Ascending aorta (tissue), 2 donors: ENCODE measurements around the gene NID2. TPM values are rescaled to one million over a fixed set of nuclear protein-coding genes. Genes with fewer than 3 reads are reported as not detected.

Source experiments
- DNase-seq, 2 donors: peaks; one replicate each; pipeline ENCODE4 v3.0.0-alpha.2; 2019; ENCODE audit warnings: low spot score in 2 of 2
- H3K27ac ChIP-seq, 2 donors: fragments of 200-600 bp; sonication (generic); one replicate each; pipeline ENCODE4 v1.5.1; 2016 to 2017; ENCODE audit warnings: mild to moderate bottlenecking in 1 of 2
- H3K27me3 ChIP-seq: fragments of 200-600 bp; sonication (generic); one replicate; pipeline ENCODE4 v1.5.1; 2017
- H3K36me3 ChIP-seq, 2 donors: fragments of 200-600 bp; sonication (generic); one replicate each; pipeline ENCODE4 v1.5.1; 2016
- H3K4me1 ChIP-seq, 2 donors: fragments of 200-600 bp; sonication (generic); one replicate each; pipeline ENCODE4 v1.5.1; 2016 to 2017; ENCODE audit warnings: mild to moderate bottlenecking in 1 of 2
- H3K4me3 ChIP-seq, 2 donors: fragments of 200-600 bp; sonication (generic); one replicate each; pipeline ENCODE4 v1.5.1; 2016 to 2017; ENCODE audit warnings: mild to moderate bottlenecking in 1 of 2
- H3K9me3 ChIP-seq, 2 donors: fragments of 200-600 bp; sonication (generic); one replicate each; pipeline ENCODE4 v1.5.1; 2016
- intact Hi-C: fragments of 100-400 bp; cut with DNase I; formaldehyde crosslinking; loops from one replicate; pipeline ENCODE4 v1.15.1; 2023
- total RNA-seq: library from RNA; depleted of rRNA; stranded (reverse); fragments of >200 nt; gene quantifications from one replicate; pipeline ENCODE4 v1.1.0, GENCODE V29; 2016
- TF ChIP-seq, protein P1 (sequence below), 3 experiments: fragments of 200-600 bp in 2 of 3; fragments of 450-650 bp in 1 of 3; sonication (generic) in 2 of 3; IDR thresholded peaks; one replicate each; pipeline ENCODE4 v1.5.1; 2016 to 2019; ENCODE audit warnings: antibody characterized with exemption in 3 of 3, mild to moderate bottlenecking in 1 of 3, moderate library complexity in 1 of 3

The NID2 gene
- total RNA-seq, 1 donor from 2014 or later, result 12.2 TPM

DNA sequence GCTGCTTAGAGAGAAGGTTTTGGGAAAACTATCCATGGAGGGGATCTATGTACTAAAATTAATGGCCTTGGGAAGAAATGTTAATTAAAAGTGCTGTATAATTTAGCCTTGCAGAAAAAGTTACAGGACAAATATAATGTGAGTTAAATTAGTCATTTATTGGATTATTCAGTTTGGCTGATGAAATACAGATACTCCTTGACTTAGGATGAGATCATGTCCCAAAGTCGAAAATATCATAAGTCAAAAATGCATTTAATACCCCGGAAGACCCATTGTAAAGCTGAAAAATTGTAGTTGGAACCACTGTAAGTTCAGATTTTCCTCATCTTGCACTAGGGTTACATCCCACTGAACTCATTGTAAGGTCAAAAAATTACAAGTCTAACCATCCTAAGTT is 69.8 kb downstream of the NID2 start:
- peaks cover 0 to 6% of the 10 kb centered on the region in 2 donors for H3K4me1 ChIP-seq
- no peak overlapping the region for H3K27ac ChIP-seq
- H3K9me3 ChIP-seq, result no peaks in the 10 kb centered on the region
- H3K27me3 ChIP-seq, result no peaks in the 10 kb centered on the region
- DNase-seq, result no peak
- intact Hi-C loops, result no loop called here
- TF ChIP-seq, protein P1, sequence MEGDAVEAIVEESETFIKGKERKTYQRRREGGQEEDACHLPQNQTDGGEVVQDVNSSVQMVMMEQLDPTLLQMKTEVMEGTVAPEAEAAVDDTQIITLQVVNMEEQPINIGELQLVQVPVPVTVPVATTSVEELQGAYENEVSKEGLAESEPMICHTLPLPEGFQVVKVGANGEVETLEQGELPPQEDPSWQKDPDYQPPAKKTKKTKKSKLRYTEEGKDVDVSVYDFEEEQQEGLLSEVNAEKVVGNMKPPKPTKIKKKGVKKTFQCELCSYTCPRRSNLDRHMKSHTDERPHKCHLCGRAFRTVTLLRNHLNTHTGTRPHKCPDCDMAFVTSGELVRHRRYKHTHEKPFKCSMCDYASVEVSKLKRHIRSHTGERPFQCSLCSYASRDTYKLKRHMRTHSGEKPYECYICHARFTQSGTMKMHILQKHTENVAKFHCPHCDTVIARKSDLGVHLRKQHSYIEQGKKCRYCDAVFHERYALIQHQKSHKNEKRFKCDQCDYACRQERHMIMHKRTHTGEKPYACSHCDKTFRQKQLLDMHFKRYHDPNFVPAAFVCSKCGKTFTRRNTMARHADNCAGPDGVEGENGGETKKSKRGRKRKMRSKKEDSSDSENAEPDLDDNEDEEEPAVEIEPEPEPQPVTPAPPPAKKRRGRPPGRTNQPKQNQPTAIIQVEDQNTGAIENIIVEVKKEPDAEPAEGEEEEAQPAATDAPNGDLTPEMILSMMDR (IDR thresholded peaks at IDR 0.05), result no peak
- H3K4me3 ChIP-seq, result no peak overlapping the region
- H3K36me3 ChIP-seq, result peaks cover 28 to 56% of the 10 kb centered on the region in 2 donors

DNA sequence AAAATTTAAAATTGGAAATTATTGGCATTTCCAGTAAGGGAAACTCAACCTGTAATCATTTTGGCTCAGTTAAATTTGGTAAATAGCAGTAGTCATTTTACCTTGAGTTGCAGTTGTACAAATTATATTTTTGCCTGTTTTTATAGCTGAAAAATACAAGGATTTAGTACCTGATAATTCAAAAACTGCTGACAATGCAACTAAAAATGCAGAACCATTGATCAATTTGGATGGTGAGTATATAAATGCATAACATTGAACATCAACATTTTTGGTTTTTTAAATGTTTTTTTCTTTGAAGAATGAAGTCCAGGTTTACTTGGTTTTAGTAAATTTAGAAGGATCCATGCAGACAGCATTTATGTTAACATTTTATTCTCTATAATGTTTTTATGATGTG is 70.5 kb downstream of the NID2 start:
- TF ChIP-seq, protein P1 (IDR thresholded peaks at IDR 0.05), result no peak
- Histone ChIP-seq H3K27ac (no peak overlapping the region), H3K4me1 (peaks cover 0 to 5% of the 10 kb centered on the region in 2 donors), H3K9me3 (no peaks in the 10 kb centered on the region), H3K27me3 (no peaks in the 10 kb centered on the region), H3K36me3 (peaks cover 33 to 49% of the 10 kb centered on the region in 2 donors), H3K4me3 (no peak overlapping the region)
- DNase-seq, result no peak
- intact Hi-C loops, result no loop called here

DNA sequence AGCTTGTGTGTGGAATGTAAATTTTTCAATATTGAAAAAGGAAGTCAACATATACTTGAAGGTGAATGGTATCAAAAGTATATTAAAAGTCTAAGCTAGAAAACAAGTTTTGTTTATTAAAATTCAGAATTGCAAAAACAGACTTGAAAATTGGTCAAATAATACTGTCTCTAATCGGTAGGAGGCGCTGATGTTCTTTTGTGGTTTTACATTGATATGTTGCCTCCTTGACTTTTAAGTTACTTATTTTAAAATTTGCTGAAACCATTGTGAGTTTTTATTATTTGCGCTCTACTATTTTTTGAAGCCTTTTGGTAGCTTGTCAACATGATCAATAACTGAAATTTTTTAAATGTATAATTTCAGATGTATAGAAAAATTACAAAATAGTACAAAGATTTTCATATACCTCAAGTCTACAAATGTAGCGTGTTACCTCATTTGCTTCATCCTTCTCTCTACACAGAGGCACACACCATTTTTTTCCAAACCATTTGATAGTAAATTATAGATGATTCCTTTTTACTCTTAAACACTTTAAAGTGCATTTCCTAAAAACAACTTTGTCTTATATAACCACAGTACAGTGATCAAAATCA is 72.6 kb downstream of the NID2 start:
- no peak for DNase-seq
- no peaks in the 10 kb centered on the region for H3K4me1 ChIP-seq
- TF ChIP-seq, protein P1 (IDR thresholded peaks at IDR 0.05), result peak; percentile 63 to 78 (median 72)
- peaks cover 30 to 47% of the 10 kb centered on the region in 2 donors for H3K36me3 ChIP-seq
- H3K9me3 ChIP-seq, result no peaks in the 10 kb centered on the region
- H3K4me3 ChIP-seq, result no peak overlapping the region
- intact Hi-C loops, result loop anchor here (1.0 kb wide), 1 partner anchor 135 kb away; no protein-coding TSS in a partner anchor
- H3K27me3 ChIP-seq, result no peaks in the 10 kb centered on the region
- no peak overlapping the region for H3K27ac ChIP-seq

DNA sequence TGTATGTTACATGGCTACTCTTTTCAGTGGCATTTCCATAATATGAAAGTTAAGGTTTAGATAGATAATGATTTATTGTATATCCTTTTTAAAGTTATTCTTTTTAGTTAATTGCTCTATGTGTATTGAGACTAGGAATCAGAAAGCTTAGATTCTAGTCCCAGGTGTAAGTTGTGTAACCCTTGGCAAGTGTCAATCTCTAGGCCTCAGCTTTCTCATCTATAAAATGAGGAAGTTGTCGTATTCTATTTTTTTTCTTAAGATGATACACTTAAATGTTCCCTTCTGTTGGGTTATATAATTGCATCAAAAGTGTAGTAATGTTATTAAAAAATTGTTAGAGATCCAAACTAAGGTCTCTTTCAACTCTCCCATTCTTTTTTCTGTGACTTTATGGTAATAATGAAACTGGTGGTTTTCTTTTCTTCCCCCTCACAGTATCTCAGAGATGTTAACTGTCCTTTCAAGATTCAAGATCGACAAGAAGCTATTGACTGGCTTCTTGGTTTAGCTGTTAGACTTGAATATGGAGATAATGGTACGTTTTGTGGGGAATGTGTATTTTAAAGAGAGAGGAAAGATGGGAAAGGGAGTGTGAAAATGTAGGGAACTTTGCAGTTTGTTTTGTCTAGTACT is 75.5 kb downstream of the NID2 start:
- TF ChIP-seq, protein P1 (IDR thresholded peaks at IDR 0.05), result no peak
- Histone ChIP-seq H3K4me3 (no peak overlapping the region), H3K9me3 (no peaks in the 10 kb centered on the region), H3K27ac (no peak overlapping the region), H3K27me3 (no peaks in the 10 kb centered on the region), H3K4me1 (peaks cover 0 to 3% of the 10 kb centered on the region in 2 donors), H3K36me3 (peaks cover 21 to 22% of the 10 kb centered on the region in 2 donors)
- intact Hi-C loops, result loop anchor here (5.0 kb wide), 1 partner anchor 559 kb away; the partner anchor contains the start of genes GPR137C and TXNDC16
- no peak for DNase-seq

DNA sequence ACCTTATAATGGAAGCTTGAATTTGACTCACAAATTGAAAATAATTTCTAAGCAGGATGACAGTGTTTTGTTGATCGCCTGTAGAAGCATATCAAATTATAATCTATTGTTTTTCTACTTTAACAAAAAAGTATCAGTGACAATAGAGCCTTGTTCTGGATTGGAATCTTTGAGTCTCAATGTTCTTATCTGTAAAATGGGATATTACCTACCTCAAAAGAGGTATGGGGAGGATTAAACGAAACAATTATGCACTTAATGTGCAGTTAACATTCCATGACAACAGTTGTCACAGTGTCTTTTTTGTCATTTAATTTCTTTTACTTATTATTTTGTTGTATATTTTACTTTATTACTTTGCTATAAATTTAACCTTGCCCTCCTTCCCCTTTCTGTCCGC is 78.4 kb downstream of the NID2 start:
- no peak for DNase-seq
- H3K4me1 ChIP-seq, result peaks cover 0 to 3% of the 10 kb centered on the region in 2 donors
- H3K27ac ChIP-seq, result no peak overlapping the region
- intact Hi-C loops, result loop anchor here (5.0 kb wide), 1 partner anchor 562 kb away; the partner anchor contains the start of genes GPR137C and TXNDC16
- TF ChIP-seq, protein P1 (IDR thresholded peaks at IDR 0.05), result no peak
- H3K36me3 ChIP-seq, result peaks cover 17 to 22% of the 10 kb centered on the region in 2 donors
- peak overlapping the region; percentile 89 to 94 for H3K4me3 ChIP-seq
- H3K27me3 ChIP-seq, result no peaks in the 10 kb centered on the region
- H3K9me3 ChIP-seq, result no peaks in the 10 kb centered on the region
